H9 (cell line): ENCODE results near the gene MCCC2. TPM values are rescaled to one million over a fixed set of nuclear protein-coding genes. Genes with fewer than 3 reads are reported as not detected.

ENCODE experiments used
- DNase-seq: peaks from one replicate; pipeline ENCODE4 v3.0.0-alpha.2; 2017
- H2AFZ ChIP-seq: one replicate; pipeline ENCODE4 v1.6.1; 2013; ENCODE audit warnings: mild to moderate bottlenecking, low read length, control low read depth, moderate library complexity
- H2AK5ac ChIP-seq: 2 replicates; pipeline ENCODE4 v1.6.1; 2013; ENCODE audit warnings: low read length, control low read depth, mixed read lengths; ENCODE audit not compliant: insufficient read length
- H2BK120ac ChIP-seq: one replicate; pipeline ENCODE4 v1.6.1; 2013; ENCODE audit warnings: low read depth, mild to moderate bottlenecking, low read length, control low read depth, inconsistent platforms; ENCODE audit not compliant: poor library complexity, severe bottlenecking
- H2BK12ac ChIP-seq: 2 replicates; pipeline ENCODE4 v1.6.1; 2013; ENCODE audit warnings: low read length, control low read depth, mixed read lengths, low read depth; ENCODE audit not compliant: insufficient read length
- H2BK15ac ChIP-seq: 2 replicates; pipeline ENCODE4 v1.6.1; 2013; ENCODE audit warnings: low read depth, low read length, control low read depth
- H2BK20ac ChIP-seq: one replicate; pipeline ENCODE4 v1.6.1; 2013; ENCODE audit warnings: low read depth, mild to moderate bottlenecking, low read length, control low read depth, inconsistent platforms; ENCODE audit not compliant: poor library complexity, severe bottlenecking
- H2BK5ac ChIP-seq: 2 replicates; pipeline ENCODE4 v1.6.1; 2013; ENCODE audit warnings: low read length, control low read depth, mixed read lengths; ENCODE audit not compliant: insufficient read length
- H3K14ac ChIP-seq: 2 replicates; pipeline ENCODE4 v1.6.1; 2013; ENCODE audit warnings: low read length, control low read depth; ENCODE audit not compliant: insufficient read depth
- H3K18ac ChIP-seq: 2 replicates; pipeline ENCODE4 v1.6.1; 2013; ENCODE audit warnings: low read depth, mild to moderate bottlenecking, mixed read lengths, low read length, control low read depth; ENCODE audit not compliant: insufficient read length
- H3K23ac ChIP-seq: 2 replicates; pipeline ENCODE4 v1.6.1; 2013; ENCODE audit warnings: low read length, control low read depth, mixed read lengths, low read depth; ENCODE audit not compliant: insufficient read length
- H3K23me2 ChIP-seq: 2 replicates; pipeline ENCODE4 v1.6.1; 2013; ENCODE audit warnings: low read depth, mild to moderate bottlenecking, mixed read lengths, low read length, control low read depth; ENCODE audit not compliant: insufficient read length, poor library complexity, severe bottlenecking
- H3K27ac ChIP-seq: 2 replicates; pipeline ENCODE4 v1.5.1; 2013; ENCODE audit warnings: low read length, control low read depth, mixed read lengths, low read depth; ENCODE audit not compliant: insufficient read length
- H3K27me3 ChIP-seq: 2 replicates; pipeline ENCODE4 v1.6.1; 2013; ENCODE audit warnings: low read length, control low read depth, inconsistent platforms; ENCODE audit not compliant: insufficient read depth
- H3K4ac ChIP-seq: 2 replicates; pipeline ENCODE4 v1.6.1; 2013; ENCODE audit warnings: low read depth, mild to moderate bottlenecking, control low read depth, inconsistent platforms, low read length, moderate library complexity
- H3K4me1 ChIP-seq: 2 replicates; pipeline ENCODE4 v1.6.1; 2013; ENCODE audit warnings: low read length, control low read depth, inconsistent platforms; ENCODE audit not compliant: insufficient read depth
- H3K4me2 ChIP-seq: 2 replicates; pipeline ENCODE4 v1.6.1; 2013; ENCODE audit warnings: low read length, control low read depth, mixed read lengths; ENCODE audit not compliant: insufficient read length, insufficient read depth
- H3K56ac ChIP-seq: 2 replicates; pipeline ENCODE4 v1.6.1; 2013; ENCODE audit warnings: low read depth, mild to moderate bottlenecking, mixed read lengths, low read length, control low read depth; ENCODE audit not compliant: insufficient read length
- H3K79me1 ChIP-seq: 2 replicates; pipeline ENCODE4 v1.6.1; 2013; ENCODE audit warnings: low read depth, mild to moderate bottlenecking, moderate library complexity, low read length, control low read depth, inconsistent platforms; ENCODE audit not compliant: insufficient read depth, poor library complexity, severe bottlenecking
- H3K79me2 ChIP-seq: 2 replicates; pipeline ENCODE4 v1.6.1; 2013; ENCODE audit warnings: low read length, control low read depth, inconsistent platforms; ENCODE audit not compliant: insufficient read depth
- H3K9ac ChIP-seq: 2 replicates; pipeline ENCODE4 v1.6.1; 2013; ENCODE audit warnings: low read length, control low read depth, mixed read lengths; ENCODE audit not compliant: insufficient read length; ENCODE audit errors: extremely low read depth
- H3K9me3 ChIP-seq: one replicate; pipeline ENCODE4 v1.6.1; 2013; ENCODE audit warnings: low read depth, low read length, inconsistent platforms; ENCODE audit not compliant: control insufficient read depth
- H3T11ph ChIP-seq: one replicate; pipeline ENCODE4 v1.6.1; 2013; ENCODE audit warnings: mild to moderate bottlenecking, low read length, control low read depth, inconsistent platforms
- H4K20me1 ChIP-seq: one replicate; pipeline ENCODE4 v1.6.1; 2013; ENCODE audit not compliant: control insufficient read depth, insufficient read length, insufficient read depth
- H4K5ac ChIP-seq: 2 replicates; pipeline ENCODE4 v1.6.1; 2013; ENCODE audit warnings: low read depth, mild to moderate bottlenecking, mixed read lengths, low read length, control low read depth; ENCODE audit not compliant: insufficient read length
- H4K8ac ChIP-seq: replicated peaks from 2 replicates; pipeline ENCODE4 v1.6.1; 2013; ENCODE audit warnings: low read length, control low read depth, mixed read lengths, low read depth; ENCODE audit not compliant: insufficient read length
- H4K91ac ChIP-seq: 2 replicates; pipeline ENCODE4 v1.6.1; 2013; ENCODE audit warnings: low read depth, mild to moderate bottlenecking, moderate library complexity, mixed read lengths, low read length, control low read depth; ENCODE audit not compliant: insufficient read length
- H3K27ac Mint-ChIP-seq, 3 experiments: 2 replicates in 2 of 3; 3 replicates in 1 of 3; pipeline ENCODE4 v1.8.0; 2020 to 2021; ENCODE audit warnings: mixed read lengths in 3 of 3, mild to moderate bottlenecking in 1 of 3, moderate library complexity in 1 of 3
- H3K27me3 Mint-ChIP-seq: 2 replicates; pipeline ENCODE4 v1.8.0; 2021; ENCODE audit warnings: low read depth, mild to moderate bottlenecking, moderate library complexity, mixed read lengths
- H3K36me3 Mint-ChIP-seq, 3 experiments: 2 replicates in 2 of 3; 3 replicates in 1 of 3; pipeline ENCODE4 v1.8.0; 2020 to 2021; ENCODE audit warnings: low read depth in 3 of 3, mixed read lengths in 3 of 3; ENCODE audit not compliant: insufficient read depth in 1 of 3
- H3K4me1 Mint-ChIP-seq, 2 experiments: 2 replicates each; pipeline ENCODE4 v1.8.0; 2020; ENCODE audit warnings: mixed read lengths in 2 of 2
- H3K4me3 Mint-ChIP-seq, 2 experiments: 2 replicates in 1 of 2; 3 replicates in 1 of 2; pipeline ENCODE4 v1.8.0; 2020 to 2021; ENCODE audit warnings: mild to moderate bottlenecking in 2 of 2, mixed read lengths in 2 of 2, moderate library complexity in 1 of 2
- H3K9me3 Mint-ChIP-seq, 2 experiments: 2 replicates in 1 of 2; 3 replicates in 1 of 2; pipeline ENCODE4 v1.8.0; 2020; ENCODE audit warnings: mild to moderate bottlenecking in 2 of 2, mixed read lengths in 2 of 2, moderate library complexity in 1 of 2
- WGBS: extraction: QIAGEN DNeasy Blood & Tissue Kit; methylation state at CpG from one replicate; pipeline ENCODE4 v1.1.7; 2013; ENCODE audit warnings: missing lambda C conversion rate, low lambda C conversion rate, mixed read lengths; ENCODE audit not compliant: insufficient read length; ENCODE audit errors: extremely low coverage; 5-methylcytosine and 5-hydroxymethylcytosine counted together
- total RNA-seq: library from RNA; stranded (reverse); gene quantifications from 2 replicates; pipeline ENCODE4 v1.2.1, GENCODE V29; 2021
- TF ChIP-seq, protein P1 (sequence below): fragments of 200-600 bp; sonication (generic); conservative IDR thresholded peaks from 3 replicates; pipeline ENCODE4 v1.8.0; 2021; ENCODE audit warnings: antibody characterized with exemption, mild to moderate bottlenecking

MCCC2 gene
- total RNA-seq, 1 experiment from 2014 or later = 62.7 TPM

DNA sequence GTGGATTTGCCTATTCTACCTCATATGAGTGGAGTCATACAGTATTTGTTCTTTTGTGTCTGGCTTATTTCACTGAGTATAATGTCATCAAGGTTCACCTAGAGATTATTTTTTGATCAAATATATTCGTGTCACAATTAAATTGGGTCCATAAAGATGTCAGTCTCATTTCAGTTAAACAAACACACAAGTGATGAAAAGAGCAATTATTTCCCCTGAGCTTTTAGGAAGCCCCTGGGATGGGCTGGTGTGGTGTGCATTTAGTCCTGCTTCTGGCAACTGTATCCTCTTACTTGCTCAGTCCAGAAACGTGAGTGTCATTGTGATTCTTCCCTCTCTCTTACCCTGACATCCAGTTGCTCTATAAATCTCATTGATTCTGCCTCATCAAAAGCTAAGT lies 79.2 kb downstream of the MCCC2 start:
- no peak for DNase-seq
- Histone ChIP-seq H3K14ac (no peak overlapping the region), H3K27ac (no peak overlapping the region), H3K4me2 (no peak overlapping the region), H3K56ac (no peak overlapping the region), H2AFZ (no peak overlapping the region), H3K9me3 (no peaks in the 10 kb centered on the region), H2BK5ac (no peak overlapping the region), H3K9ac (no peak overlapping the region), H2BK15ac (no peak overlapping the region), H2BK20ac (no peak overlapping the region), H3K4me1 (no peaks in the 10 kb centered on the region), H2AK5ac (no peak overlapping the region), H3K4ac (no peak overlapping the region), H4K5ac (no peak overlapping the region), H3K27me3 (no peaks in the 10 kb centered on the region), H3K18ac (no peak overlapping the region), H4K8ac (no peak overlapping the region), H4K91ac (no peak overlapping the region), H3T11ph (no peak overlapping the region), H3K23me2 (no peaks in the 10 kb centered on the region), H2BK120ac (no peak overlapping the region), H3K79me1 (no peaks in the 10 kb centered on the region), H4K20me1 (no peaks in the 10 kb centered on the region), H2BK12ac (no peak overlapping the region), H3K79me2 (no peaks in the 10 kb centered on the region), H3K23ac (no peak overlapping the region)
- Mint-ChIP-seq H3K27me3 (no peaks in the 10 kb centered on the region), H3K27ac (no peak overlapping the region), H3K36me3 (no peaks in the 10 kb centered on the region), H3K4me1 (peaks cover 4 to 5% of the 10 kb centered on the region in 2 experiments), H3K9me3 (no peaks in the 10 kb centered on the region; a peak in 1 of 5 replicates), H3K4me3 (no peak overlapping the region)
- WGBS = no CpG with 5 or more reads among the region's 2 CpGs
- TF ChIP-seq, protein P1, sequence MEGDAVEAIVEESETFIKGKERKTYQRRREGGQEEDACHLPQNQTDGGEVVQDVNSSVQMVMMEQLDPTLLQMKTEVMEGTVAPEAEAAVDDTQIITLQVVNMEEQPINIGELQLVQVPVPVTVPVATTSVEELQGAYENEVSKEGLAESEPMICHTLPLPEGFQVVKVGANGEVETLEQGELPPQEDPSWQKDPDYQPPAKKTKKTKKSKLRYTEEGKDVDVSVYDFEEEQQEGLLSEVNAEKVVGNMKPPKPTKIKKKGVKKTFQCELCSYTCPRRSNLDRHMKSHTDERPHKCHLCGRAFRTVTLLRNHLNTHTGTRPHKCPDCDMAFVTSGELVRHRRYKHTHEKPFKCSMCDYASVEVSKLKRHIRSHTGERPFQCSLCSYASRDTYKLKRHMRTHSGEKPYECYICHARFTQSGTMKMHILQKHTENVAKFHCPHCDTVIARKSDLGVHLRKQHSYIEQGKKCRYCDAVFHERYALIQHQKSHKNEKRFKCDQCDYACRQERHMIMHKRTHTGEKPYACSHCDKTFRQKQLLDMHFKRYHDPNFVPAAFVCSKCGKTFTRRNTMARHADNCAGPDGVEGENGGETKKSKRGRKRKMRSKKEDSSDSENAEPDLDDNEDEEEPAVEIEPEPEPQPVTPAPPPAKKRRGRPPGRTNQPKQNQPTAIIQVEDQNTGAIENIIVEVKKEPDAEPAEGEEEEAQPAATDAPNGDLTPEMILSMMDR = no peak
